NOMO-1 (cell line): ENCODE measurements around the gene PPHLN1.
A peak's percentile ranks its signal among the peaks of the same experiment; 100 is the strongest.

Experiments
- DNase-seq, 2 experiments: peaks; one replicate each; lab custom pipeline; 2025; ENCODE audit not compliant: unreplicated experiment in 2 of 2; lab: John Stamatoyannopoulos, UW

PPHLN1 gene

DNA sequence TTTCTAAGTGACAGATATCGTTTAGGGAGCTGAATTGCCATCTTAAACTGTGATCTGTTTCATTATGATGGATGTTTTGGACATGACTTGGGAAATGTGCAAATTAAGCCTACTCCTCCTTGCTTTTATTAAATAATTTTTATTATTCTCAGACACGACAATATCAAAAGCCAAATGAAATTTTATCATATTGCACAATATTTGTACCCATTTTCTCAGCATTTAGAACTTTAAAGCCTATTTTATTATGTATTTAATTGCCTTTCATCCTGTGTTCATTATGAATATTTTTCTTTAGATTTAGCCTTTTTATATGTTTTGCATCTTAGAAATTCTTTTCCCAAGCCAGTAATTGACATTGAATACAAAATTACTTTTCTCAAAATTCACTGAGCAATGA, 102.9 kb downstream of the PPHLN1 start:
- DNase-seq = no peak

DNA sequence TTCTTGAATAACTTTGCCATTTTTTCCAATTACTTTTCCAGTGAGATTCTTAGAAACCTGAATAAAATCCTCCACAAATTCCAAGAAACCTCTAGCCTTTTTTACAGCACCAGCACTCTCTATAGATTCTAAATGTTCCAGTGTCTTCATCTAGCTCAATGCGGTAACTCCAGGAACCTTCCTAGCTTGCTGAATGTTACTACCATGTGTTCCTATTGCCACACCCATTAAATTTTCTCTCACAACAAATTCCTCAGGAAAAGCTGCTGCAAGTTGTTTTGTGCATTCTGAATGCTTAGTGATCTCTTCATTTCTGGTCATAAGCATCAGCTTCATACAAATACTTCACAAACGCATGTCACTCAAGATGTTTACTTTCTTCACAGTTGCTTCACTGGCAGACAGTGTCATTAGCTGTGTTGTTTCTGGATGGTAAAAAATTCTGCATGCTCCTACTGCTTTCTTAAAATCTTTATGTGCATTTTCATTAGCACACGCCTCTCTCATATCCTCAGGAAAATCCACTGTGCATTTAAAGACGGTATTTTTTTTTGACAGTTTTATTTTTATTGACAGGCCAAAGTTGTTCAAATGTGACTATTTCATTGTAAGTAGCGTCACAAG, 106.7 kb downstream of the PPHLN1 start:
- no peak for DNase-seq

DNA sequence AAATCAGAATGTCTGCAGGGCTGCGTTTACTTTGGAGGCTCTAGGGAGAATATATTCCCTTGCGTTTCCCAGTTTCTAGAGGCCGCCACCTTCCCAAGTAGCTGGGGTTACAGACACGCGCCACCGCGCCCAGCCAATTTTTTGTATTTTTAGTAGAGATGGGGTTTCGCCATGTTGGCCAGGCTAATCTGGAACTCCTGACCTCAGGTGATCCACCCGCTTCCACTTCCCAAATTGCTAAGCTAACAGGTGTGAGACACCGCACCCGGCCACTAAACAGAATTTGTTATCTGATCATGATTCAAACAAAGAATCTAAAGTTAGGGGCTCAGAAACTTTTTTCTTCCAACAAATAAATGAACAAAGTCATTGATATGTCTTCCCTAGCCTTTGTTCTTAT, 114.6 kb downstream of the PPHLN1 start:
- no peak for DNase-seq

DNA sequence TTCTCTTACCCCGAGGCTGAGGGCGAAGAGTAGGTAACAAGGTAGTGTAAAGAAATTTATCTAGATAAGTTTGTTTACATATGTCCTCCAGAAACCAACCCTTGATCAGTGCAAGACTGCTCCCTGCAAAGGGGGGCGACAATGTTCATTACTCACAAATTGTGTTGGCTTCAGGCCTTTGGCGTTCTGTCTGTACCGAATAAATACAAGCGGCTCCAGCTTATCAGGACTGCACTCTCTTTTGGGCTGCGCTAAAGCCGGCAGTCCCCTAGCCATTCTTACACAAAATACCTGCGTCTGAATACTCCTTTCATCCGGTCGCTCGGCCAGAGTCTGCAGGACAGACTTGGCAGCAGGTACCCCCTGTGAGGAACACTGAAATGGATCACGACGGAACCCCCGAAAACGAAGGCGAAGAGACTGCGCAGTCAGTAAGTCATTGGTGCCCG, 116.4 kb downstream of the PPHLN1 start:
- DNase-seq = no peak

DNA sequence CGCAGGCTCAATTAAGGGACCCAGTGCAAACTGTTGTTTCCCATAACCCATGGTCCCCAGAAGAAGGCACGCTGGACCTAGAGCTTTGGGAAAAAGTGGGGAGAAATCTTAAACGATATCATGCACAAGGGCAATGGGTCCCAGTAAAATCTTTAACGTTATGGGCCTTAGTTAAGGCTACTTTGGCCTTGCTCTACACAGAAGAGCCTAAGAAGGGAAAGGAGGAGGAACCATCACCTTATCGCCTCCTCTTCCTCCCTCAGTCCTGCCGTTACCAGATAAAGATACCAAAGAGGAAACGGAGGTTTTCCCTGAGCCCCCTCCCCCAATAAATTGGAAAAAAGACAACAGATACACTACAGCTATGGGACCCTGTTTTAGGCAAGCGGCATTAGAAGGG, 116.9 kb downstream of the PPHLN1 start:
- no peak for DNase-seq

DNA sequence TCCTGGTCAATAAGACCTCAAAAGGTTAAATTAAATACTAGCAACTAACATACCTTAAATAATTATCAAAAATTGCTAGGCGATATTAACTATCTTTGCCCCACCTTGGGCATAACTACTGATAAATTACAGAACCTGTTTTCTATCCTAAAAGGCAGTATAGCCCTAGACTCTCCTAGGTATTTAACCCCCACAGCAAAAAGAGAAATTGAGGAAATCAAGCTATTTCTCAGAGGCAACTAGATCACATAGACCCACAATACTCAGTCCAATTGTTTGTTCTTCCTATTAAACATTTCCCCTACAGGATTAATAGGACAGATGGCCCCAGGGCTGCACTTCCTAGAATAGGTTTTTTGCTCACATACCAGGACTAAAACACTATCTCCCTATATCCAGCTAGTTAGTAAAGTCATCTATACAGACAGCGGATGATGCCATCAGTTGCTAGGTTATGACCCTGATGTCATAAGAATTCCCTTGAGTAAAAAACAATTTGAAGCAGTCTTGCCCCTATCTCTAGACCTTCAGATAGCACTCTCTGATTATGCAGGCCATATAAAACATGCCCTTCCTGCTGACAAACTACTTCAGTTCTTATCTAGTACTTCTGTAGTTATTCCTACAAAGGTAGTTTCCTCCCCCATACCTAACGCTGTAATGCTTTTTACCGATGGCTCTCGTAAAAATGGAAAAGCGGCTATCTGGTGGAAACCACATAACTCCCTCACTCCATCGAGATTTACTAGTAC, 118.4 kb downstream of the PPHLN1 start:
- DNase-seq = no peak

DNA sequence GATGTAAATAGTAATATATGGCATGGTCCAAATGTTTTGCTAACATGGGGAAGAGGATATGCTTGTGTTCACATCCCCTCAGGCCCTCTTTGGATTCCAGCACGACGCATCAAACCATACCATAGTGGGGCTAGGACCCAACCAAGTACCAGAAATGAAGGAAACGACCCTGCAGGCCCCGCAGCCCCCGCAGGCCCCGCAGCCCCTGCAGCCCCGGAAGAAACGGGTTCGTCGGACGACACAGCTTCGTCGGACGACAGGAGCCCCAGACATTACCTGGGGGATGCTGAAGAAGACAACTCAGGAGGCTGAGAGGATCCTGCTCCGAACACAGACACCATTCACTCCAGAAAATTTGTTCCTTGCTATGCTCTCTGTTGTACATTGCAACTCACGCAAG, 119.9 kb downstream of the PPHLN1 start:
- DNase-seq = no peak

DNA sequence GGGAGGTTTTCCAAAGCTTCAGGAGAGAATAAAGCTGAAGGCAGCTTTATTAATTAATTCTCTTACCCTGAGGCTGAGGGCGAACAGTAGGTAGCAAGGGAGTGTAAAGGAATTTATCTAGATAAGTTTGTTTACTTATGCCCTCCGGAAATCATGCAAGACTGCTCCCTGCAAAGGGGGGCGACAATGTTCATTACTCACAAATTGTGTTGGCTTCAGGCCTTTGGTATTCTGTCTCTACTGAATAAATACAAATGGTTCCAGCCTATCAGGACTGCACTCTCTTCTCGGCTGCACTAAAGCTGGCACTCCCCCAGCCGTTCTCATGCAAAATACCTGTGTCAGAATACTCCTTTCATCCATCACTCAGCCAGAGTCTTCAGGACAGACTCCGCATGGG, 120.8 kb downstream of the PPHLN1 start:
- no peak for DNase-seq

DNA sequence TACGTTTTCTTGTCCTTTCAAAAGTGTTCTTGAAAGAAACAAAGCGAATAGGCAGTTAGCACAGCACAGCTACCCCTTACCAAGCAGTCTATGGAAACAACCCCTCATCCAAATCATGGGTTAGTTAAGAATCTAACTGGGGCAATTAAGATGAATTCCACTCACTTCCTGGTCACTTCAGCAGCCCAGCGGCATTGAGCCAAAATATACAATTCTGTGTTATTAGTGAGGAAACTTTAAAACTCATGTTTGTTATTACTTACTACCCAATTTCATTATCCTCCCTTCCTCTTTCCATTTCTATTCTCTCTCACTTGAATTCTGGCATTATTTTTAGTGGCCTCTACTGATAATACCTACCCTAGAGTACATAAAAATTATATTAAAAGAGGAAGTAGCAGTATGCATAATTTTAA, 121.4 kb downstream of the PPHLN1 start:
- DNase-seq = no peak

DNA sequence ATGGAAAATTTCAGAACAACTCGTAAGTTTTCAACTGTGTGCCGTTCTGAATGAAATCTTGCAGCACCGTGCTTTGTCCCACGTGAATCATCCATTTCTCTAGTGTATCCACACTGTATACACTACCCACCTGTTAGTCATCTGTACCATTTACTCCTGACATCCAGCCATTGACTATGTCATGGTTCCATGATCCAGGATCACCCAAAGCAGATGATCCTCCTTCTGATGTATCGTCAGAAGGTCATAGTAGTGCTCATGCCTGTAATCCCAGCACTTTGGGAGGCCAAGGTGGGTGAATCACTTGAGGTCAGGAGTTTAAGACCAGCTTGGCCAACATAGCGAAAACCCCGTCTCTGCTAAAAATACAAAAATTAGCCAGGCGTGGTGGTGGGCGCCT, 122.9 kb downstream of the PPHLN1 start:
- no peak for DNase-seq

DNA sequence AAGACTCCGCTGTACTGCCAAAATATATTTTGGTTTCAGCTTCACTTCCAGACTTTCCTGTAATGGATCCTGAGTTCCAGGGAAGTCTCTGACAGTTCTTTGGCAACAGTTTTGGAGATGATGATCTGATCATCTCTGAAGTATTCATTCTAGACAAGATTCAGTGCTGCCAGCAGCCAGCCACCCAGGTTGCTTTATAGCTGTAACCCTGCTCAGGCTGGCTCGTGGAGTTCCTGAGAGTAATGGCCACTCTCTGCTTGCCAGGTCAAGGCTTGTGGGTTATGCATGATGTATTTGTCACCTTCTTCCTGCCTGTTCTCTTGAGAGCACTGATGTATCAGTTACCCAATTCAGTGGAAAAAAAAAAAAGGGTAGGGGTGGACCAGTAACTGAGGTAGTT, 124.3 kb downstream of the PPHLN1 start:
- no peak for DNase-seq

DNA sequence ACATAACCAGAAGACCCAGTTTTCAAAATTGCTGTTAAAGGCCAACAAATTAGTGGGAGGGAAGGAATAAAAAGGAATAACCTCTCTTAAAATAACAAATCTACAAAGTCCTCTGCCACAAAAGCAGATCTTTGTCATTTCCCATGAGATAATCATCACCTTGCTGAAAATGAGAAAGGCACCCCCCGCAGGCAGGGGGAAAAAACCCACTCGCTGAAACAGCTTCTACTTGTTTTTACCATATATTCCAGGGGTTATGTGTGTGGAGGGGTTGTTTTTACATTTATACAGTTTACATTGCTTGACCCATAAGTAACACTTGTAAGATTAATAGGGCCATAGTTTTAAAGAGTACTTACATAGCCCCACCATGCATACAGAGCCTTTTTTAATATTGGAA, 132.6 kb downstream of the PPHLN1 start:
- no peak for DNase-seq

DNA sequence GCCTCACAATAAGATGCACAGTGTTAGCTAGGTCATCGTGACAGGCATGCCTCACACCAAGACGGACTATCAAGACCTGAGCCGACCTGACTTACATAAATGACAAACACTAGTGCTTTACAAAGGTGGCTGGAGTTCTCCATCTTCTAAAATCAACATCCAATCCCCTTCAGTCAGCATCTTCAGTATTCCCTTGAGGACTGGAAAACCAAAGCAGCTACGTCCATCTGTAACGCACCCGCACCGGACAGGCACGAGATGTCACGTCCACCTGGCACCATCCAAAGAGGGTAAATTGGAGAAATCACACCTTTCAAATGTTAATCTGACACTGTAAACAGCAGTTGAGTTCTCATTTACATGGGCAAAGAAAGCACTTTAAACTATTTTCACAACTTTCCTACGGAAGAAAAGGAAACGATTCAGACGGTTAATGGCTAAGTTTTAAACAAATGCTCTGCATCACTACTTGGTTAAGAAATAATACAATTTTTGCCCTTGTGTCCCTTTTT, 133.4 kb downstream of the PPHLN1 start:
- no peak for DNase-seq

DNA sequence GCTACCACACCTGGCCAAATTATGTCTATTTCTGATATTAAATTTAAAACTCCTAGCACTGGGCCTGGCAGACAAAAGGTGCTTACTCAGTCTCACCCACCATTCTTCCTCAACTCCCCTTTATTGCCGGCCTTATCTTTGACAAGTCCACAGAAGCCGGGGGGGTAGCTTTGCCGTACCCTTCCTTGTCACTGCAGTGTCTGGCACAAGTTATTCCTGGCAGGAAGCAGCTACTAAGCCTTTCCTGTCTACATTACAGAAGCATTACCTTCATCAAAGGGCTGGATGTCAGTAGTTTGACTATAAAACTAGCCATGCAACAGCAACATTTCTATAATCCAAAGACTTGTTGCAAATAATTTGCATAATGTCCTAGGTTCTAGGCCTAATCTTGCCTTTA, 136.5 kb downstream of the PPHLN1 start:
- no peak for DNase-seq

DNA sequence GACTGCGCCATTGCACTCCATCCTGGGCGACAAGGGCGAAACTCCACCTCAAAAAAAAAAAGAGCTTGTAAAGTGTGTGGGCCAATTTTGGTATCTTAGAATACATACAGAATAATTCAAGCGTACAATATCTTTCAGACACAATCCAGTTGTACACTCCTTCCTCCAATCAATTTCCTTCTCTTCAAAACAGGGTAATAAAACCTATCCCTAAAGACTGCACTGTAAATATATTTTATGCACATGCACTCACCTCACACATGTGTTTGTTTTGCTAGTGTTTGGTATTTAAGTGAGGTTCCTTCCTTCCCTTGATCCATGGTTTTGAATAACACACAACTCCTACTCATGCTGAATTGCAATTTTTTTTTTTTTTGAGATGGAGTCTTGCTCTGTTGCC, 137.7 kb downstream of the PPHLN1 start:
- DNase-seq = no peak

DNA sequence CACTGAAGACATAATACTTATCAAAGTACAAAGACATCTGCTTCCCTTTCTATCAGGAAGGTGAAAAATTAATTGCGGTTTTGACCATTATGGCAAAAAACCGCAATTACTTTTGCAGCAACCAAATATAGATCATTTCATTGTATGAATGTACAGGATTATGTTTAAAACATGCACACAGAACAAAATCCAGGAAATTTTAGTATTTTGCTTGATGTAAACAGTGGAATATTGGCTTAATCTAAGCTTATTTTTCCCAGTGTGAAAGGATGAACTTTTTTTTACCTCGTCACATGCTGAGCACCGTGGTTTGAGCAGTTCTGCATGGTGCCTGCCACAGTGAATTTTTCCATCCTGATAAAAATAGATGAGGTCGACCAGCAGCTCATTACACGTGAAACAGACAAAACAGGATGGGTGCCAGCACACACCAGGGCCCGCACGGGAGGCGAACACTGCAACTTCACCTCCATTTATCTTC, 142.4 kb downstream of the PPHLN1 start:
- peak; percentile 12 to 58 for DNase-seq

DNA sequence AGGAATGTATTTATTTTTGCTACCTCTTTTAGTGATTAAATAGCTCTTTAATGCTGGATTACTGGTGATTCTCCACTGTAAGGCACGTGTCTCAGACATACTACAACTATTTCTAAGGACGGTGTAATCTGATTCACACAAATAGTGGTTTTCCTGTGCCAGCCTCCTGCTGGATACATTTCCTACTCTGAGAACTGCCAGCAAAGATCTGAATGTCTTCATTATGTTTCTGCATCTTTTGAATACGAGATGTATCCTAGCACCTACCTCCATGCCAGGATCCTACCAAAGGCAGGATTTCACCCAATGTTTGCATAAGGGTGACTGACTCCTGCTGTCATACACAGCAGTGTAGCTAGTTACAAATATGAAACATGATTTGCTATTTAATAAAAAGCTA, 143.0 kb downstream of the PPHLN1 start:
- DNase-seq = no peak

DNA sequence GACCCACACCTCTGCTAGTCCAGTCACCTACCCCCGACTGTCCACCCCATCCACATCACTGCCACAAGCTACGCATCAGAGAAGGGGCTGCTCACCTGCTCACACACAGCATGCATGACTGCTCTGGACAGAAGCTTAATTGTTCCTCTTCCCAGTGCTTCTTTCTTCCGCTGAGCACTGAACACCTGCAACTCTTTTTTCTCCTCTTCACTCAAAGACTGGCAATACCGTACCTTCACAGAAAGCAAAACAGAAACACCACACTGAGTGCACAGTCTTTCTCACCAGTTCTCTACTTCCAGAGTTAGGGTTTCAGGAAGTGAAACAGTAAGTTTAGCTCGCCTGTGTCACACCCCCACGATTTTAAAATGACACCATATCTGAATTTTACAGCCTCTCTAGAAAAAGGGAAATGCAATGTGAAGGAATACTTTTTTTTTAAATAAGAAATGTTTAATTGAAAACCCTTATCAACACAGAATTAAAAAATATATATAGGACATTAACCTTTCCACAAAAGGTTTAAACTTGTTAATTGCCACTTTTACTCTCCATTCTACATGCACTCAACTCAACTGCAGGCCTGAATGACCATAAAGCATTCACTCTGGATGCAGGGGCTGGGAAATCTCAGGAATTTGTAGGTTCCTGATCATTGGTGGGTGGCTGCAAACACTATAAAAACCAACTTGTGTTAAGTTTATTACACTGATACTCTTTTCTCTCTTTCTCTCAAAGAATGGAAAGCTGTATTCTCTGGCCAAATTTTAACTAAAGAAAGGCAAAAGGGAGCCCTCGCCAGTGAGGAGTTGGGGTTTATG, 143.6 kb downstream of the PPHLN1 start:
- DNase-seq = peak; percentile 91 to 95

DNA sequence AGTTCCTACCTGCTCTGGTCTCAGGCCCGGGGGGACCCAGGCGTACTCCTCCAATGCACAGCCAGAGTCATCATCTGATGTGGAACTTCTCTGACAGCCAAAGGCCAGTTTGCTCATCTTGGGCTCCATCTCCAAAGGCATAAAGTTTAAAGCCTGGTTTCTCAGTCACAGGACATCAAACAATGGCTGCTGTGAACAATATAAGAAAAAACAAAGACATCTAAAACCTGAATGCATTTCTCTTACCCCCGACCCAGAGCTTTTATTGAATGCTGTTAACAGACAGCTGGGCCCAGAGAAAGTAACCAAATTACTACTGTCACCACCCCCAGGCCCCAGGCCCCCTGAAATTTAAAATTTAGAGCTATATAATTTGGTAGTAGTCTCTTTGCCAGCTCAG, 146.4 kb downstream of the PPHLN1 start:
- DNase-seq = no peak

DNA sequence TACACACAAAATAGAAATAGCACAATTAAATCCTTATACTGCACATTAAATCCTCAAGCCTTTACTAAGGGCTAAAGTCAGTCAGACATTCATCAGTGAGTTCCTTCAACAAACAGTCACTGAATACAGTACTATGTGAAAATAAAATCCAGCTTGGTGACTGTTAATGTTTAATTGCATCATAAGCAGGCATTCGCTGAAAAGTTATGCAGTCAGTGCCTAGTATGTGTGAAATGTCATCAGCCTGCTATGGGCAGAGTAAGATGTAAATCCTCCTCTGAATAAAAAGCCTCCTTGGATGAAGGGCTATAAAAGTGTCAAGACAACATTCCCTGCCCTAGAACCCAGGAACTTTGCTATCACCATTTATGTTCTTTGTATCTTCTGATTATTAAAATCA, 147.2 kb downstream of the PPHLN1 start:
- no peak for DNase-seq

DNA sequence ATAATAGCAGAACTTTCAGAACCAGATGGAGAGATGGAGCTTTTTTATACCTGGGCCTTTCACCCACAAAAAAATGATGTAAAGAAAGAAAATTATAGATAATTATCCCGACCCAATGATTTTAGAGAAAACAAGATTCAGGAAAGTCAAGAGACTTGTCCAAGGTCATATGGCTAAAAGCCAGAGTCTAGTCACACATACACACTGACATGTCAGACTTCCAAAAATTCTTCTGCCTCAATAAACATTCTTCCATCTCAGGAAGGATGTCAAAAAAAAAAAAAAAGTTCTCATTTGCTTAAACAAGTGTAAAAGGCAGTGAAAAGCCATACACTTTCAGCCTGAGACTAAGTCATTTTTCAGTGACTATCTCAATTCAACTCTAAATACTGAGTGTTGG, 147.6 kb downstream of the PPHLN1 start:
- DNase-seq = no peak
